Naive thymus-derived CD8-positive, alpha-beta T cell (primary cell): ENCODE measurements around the gene GH1. TPM values are rescaled to one million over a fixed set of nuclear protein-coding genes. Genes with fewer than 3 reads are reported as not detected.
"Not testable (repeated sequence)": the region's sequence is repeated elsewhere in the genome, so short reads cannot be mapped to it uniquely, and the experiment has no call there.

Source experiments
- ATAC-seq, 2 donors: fragments of 150-1000 bp; cut with Tn5 transposase in 1 of 2; sonication (Bioruptor Pico), chemical (Tn5 transposase) in 1 of 2; 1 replicate in 1 of 2; 2 replicates in 1 of 2; pipeline ENCODE4 v1.10.0; 2021; ENCODE audit warnings: mild to moderate bottlenecking in 2 of 2, moderate library complexity in 2 of 2
- POLR2A ChIA-PET: fragments of 350-600 bp; sonication (Branson Sonifier 250); formaldehyde crosslinking; loops from one replicate; lab custom pipeline; 2021; ENCODE audit warnings: antibody characterized with exemption; lab: Charles Lee
- DNase-seq, 10 donors: peaks; one replicate each; pipeline versions ENCODE4 v3.0.0 to v3.0.0-alpha.2; 2020 to 2022
- H3K27ac Mint-ChIP-seq, 10 donors: one replicate each; pipeline ENCODE4 v1.8.0; 2020 to 2022; ENCODE audit warnings: mild to moderate bottlenecking in 10 of 10, mixed read lengths in 10 of 10, moderate library complexity in 4 of 10, inconsistent platforms in 1 of 10
- H3K27me3 Mint-ChIP-seq, 5 donors: one replicate each; pipeline ENCODE4 v1.8.0; 2021 to 2022; ENCODE audit warnings: mixed read lengths in 5 of 5
- H3K36me3 Mint-ChIP-seq, 3 donors: one replicate each; pipeline ENCODE4 v1.8.0; 2020 to 2022; ENCODE audit warnings: mixed read lengths in 3 of 3, mild to moderate bottlenecking in 2 of 3, inconsistent platforms in 1 of 3
- H3K4me1 Mint-ChIP-seq, 4 donors: one replicate each; pipeline ENCODE4 v1.8.0; 2021 to 2022; ENCODE audit warnings: mixed read lengths in 4 of 4
- H3K4me3 Mint-ChIP-seq, 10 donors: one replicate each; pipeline ENCODE4 v1.8.0; 2020 to 2022; ENCODE audit warnings: mild to moderate bottlenecking in 10 of 10, mixed read lengths in 10 of 10, moderate library complexity in 6 of 10, inconsistent platforms in 1 of 10
- H3K9me3 Mint-ChIP-seq, 9 donors: one replicate each; pipeline ENCODE4 v1.8.0; 2020 to 2022; ENCODE audit warnings: mixed read lengths in 9 of 9, mild to moderate bottlenecking in 3 of 9, inconsistent platforms in 1 of 9, moderate library complexity in 1 of 9
- polyA plus RNA-seq, 3 donors: library from polyadenylated mRNA; unstranded; fragments of 300-500 nt; fragmentation: Illumina TruSeq; gene quantifications; one replicate each; pipeline ENCODE4 v1.2.3, GENCODE V29; 2021
- total RNA-seq, 8 experiments: library from RNA in 2 of 8; stranded (reverse) in 2 of 8; gene quantifications; one replicate each; pipeline ENCODE4 v1.2.3 and lab custom pipeline; 2021 to 2026

Gene GH1
- total and polyA plus RNA-seq, 5 experiments from 2014 or later = not detected

- not testable (repeated sequence) for DNase-seq, H3K9me3 Mint-ChIP-seq, H3K27ac Mint-ChIP-seq, H3K27me3 Mint-ChIP-seq, H3K36me3 Mint-ChIP-seq, ATAC-seq, H3K4me1 Mint-ChIP-seq, H3K4me3 Mint-ChIP-seq
- POLR2A ChIA-PET = interaction anchor here (0.6 to 0.7 kb wide), 2 partner anchors 47 to 729 kb away, joined by 3 to 4 read pairs; no protein-coding TSS in a partner anchor
Measured at GRCh38 chr17:63904796-63905195, 13.8 kb downstream of the GH1 start.

DNA sequence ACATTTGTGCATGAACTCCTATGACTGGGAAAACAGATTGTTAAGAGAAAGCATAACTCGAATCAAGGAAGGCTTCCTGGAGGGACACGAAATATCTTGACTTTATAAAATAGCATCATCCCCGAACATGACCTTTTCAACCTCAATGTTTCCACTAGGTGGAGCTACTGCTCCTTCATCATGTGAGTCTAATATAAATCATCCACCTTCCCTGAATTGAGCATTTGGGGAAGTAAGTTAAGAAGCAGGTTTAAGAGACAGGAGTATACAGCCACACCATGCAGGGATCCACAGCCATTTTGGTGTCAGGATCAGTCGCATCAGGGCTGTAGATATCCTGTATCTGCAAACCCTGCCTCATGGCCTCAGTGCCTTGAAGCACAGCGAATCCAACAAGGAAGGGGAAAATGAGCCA, 14.8 kb downstream of the GH1 start:
- peak in 6 of 10 donors; percentile 17 to 57 (median 28) for DNase-seq
- peak; percentile 66 to 80 for ATAC-seq
- H3K9me3 Mint-ChIP-seq, POLR2A ChIA-PET, H3K27me3 Mint-ChIP-seq, H3K4me3 Mint-ChIP-seq, H3K4me1 Mint-ChIP-seq, H3K36me3 Mint-ChIP-seq: not testable (repeated sequence)
- peak overlapping the region in 1 of 10 donors; percentile 33 for H3K27ac Mint-ChIP-seq

- H3K36me3 Mint-ChIP-seq, H3K4me3 Mint-ChIP-seq, H3K9me3 Mint-ChIP-seq, H3K4me1 Mint-ChIP-seq, H3K27me3 Mint-ChIP-seq, DNase-seq, H3K27ac Mint-ChIP-seq, ATAC-seq: not testable (repeated sequence)
- POLR2A ChIA-PET = interaction anchor here (0.8 kb wide), 1 partner anchor 243 kb away, joined by 3 read pairs; no protein-coding TSS in a partner anchor
Measured at GRCh38 chr17:63901971-63902370, 16.7 kb downstream of the GH1 start.

- H3K9me3 Mint-ChIP-seq, POLR2A ChIA-PET, H3K4me1 Mint-ChIP-seq, H3K36me3 Mint-ChIP-seq, DNase-seq, ATAC-seq, H3K27ac Mint-ChIP-seq, H3K27me3 Mint-ChIP-seq, H3K4me3 Mint-ChIP-seq: not testable (repeated sequence)
Measured at GRCh38 chr17:63898899-63899798, 19.5 kb downstream of the GH1 start.

DNA sequence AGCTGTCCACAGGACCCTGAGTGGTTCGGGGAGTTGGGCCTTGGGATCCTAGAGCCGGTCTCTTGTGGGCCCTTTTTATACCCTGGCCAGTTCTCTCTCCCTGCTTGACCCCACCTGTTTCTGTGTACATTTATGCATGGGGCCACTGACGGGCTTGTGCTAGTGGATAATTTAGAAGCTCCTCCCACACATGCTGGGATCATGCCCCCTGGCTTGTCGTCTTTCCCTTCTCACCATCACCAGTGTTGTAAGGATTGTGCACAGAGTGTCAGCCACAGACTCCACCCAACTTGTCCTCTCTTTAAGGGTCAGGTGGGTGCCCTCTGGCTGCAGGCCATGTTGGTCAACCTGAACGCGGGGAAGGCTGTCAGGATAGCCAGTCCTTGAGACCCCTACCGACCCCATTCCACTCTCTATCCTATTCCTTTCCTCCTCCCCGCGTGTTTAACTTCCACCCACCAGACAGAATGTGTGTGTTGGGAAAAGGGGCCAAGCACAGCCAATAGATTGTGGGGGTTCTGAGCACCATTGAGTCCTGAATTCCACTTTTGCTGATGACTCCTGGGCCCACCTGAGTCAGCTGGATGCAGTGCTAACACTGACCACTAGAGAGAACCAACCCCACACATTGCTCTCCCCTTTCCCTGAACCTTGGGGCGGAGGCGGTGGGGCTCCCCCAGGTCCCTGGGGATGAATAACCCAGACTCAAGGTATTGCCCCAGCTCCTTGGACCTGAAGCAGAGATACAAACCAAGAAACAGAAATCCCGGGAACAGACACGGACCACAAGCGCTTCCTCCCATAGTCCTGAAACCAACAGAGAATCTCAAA, 21.9 kb downstream of the GH1 start, which contains the start of gene CSH1:
TSS of gene CSH1 (minus strand) at position 51 of the 831 bp plus-strand sequence. CDS start 63 bp downstream, outside the sequence.
- H3K36me3 Mint-ChIP-seq, H3K4me1 Mint-ChIP-seq, ATAC-seq, H3K9me3 Mint-ChIP-seq, DNase-seq, H3K4me3 Mint-ChIP-seq, H3K27me3 Mint-ChIP-seq, POLR2A ChIA-PET: not testable (repeated sequence)
- H3K27ac Mint-ChIP-seq = peak within 1 kb of the TSS in 1 of 10 donors; percentile 27

- ATAC-seq, H3K27me3 Mint-ChIP-seq, H3K4me1 Mint-ChIP-seq, H3K9me3 Mint-ChIP-seq, H3K36me3 Mint-ChIP-seq, POLR2A ChIA-PET, H3K27ac Mint-ChIP-seq, H3K4me3 Mint-ChIP-seq, DNase-seq: not testable (repeated sequence)
Measured at GRCh38 chr17:63894821-63895220, 23.8 kb downstream of the GH1 start.

- H3K27me3 Mint-ChIP-seq, H3K4me3 Mint-ChIP-seq, DNase-seq, H3K36me3 Mint-ChIP-seq, POLR2A ChIA-PET, ATAC-seq, H3K9me3 Mint-ChIP-seq, H3K4me1 Mint-ChIP-seq, H3K27ac Mint-ChIP-seq: not testable (repeated sequence)
Measured at GRCh38 chr17:63894021-63894420, 24.6 kb downstream of the GH1 start.

- H3K36me3 Mint-ChIP-seq, POLR2A ChIA-PET, H3K4me3 Mint-ChIP-seq, ATAC-seq, H3K27ac Mint-ChIP-seq, H3K27me3 Mint-ChIP-seq, DNase-seq, H3K4me1 Mint-ChIP-seq, H3K9me3 Mint-ChIP-seq: not testable (repeated sequence)
Measured at GRCh38 chr17:63892316-63893037, 26.2 kb downstream of the GH1 start.

DNA sequence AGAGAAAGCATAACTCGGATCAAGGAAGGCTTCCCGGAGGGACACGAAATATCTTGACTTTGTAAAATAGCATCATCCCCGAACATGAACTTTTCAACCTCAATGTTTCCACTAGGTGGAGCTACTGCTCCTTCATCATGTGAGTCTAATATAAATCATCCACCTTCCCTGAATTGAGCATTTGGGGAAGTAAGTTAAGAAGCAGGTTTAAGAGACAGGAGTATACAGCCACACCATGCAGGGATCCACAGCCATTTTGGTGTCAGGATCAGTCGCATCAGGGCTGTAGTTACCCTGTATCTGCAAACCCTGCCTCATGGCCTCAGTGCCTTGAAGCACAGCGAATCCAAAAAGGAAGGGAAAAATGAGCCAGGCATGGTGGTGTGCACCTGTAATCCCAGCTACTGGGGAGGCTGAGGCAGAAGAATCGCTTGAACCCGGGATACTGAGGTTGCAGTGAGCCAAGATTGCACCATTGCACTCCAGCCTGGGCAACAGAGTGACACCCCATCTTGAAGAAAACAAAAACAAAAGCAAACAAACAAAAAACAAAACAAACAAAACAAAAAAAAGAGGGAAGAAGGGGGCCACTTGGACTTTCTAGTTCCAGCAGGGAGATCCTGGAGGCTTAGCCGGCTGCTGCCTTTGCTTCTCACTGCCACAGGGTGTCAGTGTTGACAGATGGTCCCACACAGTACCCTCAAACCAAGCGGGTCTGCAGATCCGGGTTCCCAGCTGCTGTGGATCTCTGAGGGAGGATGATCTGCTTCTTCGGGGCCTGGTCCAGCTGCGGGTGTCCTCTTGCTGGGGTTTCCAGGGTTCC, 29.4 kb downstream of the GH1 start:
- POLR2A ChIA-PET = interaction anchor here (0.7 kb wide), 1 partner anchor 131 kb away, joined by 3 read pairs; no protein-coding TSS in a partner anchor
- ATAC-seq = peak; percentile 71 to 78
- H3K9me3 Mint-ChIP-seq, H3K27ac Mint-ChIP-seq, H3K4me1 Mint-ChIP-seq, H3K4me3 Mint-ChIP-seq, H3K36me3 Mint-ChIP-seq, H3K27me3 Mint-ChIP-seq: not testable (repeated sequence)
- peak in 4 of 10 donors; percentile 9 to 53 (median 28) for DNase-seq

DNA sequence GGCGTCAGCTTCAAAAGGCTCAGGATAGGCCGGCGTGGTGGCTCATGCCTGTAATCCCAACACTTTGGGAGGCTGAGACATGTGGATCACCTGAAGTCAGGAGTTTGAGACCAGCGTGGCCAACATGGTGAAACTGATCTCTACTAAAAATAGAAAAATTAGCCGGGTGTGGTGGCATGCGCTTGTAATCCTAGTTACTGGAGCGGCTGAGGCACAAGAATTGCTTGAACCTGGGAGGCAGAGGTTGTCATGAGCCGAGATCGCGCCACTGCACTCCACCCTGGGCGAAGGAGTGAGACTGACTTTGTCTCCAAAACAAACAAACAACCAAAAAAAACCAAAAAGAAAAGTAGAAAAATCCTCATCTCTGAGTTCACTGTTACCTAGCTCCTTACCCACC, 33.5 kb downstream of the GH1 start:
- H3K27ac Mint-ChIP-seq, H3K27me3 Mint-ChIP-seq, H3K4me3 Mint-ChIP-seq, POLR2A ChIA-PET, ATAC-seq, DNase-seq, H3K36me3 Mint-ChIP-seq, H3K9me3 Mint-ChIP-seq: not testable (repeated sequence)
- peaks cover 4 to 11% (median 9%) of the 10 kb centered on the region in 4 donors for H3K4me1 Mint-ChIP-seq

DNA sequence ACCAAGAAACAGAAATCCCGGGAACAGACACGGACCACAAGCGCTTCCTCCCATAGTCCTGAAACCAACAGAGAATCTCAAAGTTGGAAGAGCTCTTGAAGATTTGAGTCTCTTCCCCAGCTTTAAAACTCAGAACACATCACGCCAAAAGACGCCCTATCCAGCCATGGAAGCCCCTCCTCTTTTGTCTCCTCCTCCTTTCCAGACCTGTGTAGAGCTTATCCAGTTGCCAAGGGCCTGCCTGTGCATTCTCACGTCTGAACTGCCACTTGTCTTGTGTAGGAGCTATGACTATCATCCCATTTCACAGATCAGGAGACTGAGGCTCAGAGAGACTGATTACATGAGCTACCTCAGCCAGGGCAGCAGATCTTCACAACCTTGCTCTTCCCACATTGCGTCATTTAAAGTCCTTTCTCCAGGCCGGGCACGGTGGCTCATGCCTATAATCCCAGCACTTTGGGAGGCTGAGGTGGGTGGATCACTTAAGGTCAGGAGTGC, 36.0 kb downstream of the GH1 start:
- not testable (repeated sequence) for H3K27ac Mint-ChIP-seq, H3K27me3 Mint-ChIP-seq, ATAC-seq, H3K36me3 Mint-ChIP-seq, H3K9me3 Mint-ChIP-seq, H3K4me1 Mint-ChIP-seq, DNase-seq, H3K4me3 Mint-ChIP-seq
- POLR2A ChIA-PET = interaction anchor here (0.6 to 0.7 kb wide), 2 partner anchors 144 to 1396 kb away, joined by 3 to 5 read pairs; no protein-coding TSS in a partner anchor
